Inflammatory macrophage treated with lipopolysaccharide for 4 hours (primary cell): ENCODE results near the gene NIPAL3.

ENCODE experiments used
- DNase-seq: peaks from one replicate; pipeline ENCODE4 v3.0.0-alpha.2; 2020

NIPAL3 gene

DNA sequence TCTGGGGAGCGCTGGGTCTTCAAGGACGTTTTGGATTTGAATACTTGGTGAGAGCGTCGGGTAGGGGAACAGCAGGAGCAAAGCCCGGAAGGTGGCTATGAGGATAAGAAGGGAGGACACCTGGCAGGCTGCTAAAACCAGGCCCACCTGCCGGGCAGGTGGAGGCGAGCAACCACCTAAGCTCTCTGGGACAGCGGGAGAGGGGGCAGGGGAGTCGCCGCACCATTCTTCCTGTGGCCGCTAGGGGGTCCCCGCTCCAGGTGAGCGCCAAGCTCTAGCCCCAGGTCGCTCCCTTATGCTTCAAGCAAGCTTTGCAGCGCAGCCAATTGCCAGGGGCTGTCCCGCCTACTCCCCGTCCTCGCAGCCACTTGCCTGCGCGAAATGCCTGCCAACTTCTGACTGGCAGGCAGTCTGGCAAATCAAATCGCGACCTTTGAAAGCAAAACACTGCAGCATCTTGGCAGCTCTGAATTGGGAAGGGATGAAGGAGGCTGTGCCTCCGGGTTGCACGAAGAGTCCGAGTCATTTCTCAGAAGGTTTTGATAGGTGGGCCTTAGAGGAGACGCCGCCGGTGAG, at the start of gene NIPAL3:
NIPAL3 (plus strand) TSS at position 469 of the 576 bp plus-strand sequence. CDS start 3,746 bp downstream, outside the sequence.
- DNase-seq, result peak; percentile 99

DNA sequence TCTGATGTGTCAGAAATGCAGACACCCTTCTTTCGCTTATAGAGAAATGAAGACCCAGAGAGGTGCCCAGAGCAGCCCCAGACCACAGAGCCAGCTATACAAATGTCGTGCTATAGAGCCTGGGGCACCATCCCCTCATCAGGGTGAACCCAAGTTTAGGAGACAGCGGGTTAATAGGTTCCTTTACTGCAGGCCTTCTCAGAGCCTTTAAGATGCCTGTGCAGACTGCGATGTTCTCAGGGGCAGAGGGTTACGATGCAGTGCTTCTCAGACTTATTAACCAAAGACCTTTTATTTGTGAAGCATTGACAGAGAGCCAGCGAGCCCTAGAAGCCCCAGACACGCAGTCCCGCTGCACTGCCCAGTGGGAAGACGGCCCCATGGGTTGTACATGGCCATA, 48.9 kb upstream of the NIPAL3 start:
- no peak for DNase-seq

DNA sequence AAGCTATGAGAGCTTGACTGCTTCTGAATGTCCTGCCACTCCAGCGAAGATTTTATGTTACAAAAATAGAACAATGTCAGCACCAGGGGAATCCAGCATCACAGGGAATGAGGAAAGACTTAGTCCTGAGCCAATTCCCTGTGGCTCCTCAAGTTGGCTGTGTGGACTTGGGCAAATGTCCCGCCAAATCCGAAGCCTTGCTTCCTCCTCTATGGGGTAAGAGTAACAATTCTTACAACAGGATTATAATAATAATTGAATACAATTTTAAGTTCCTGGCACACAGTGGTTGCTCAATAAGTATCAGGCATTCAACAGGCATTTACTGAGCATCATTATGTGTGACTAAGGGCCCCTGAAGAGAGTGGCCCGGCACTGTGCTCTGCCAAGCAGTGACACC, 46.4 kb upstream of the NIPAL3 start:
- no peak for DNase-seq

DNA sequence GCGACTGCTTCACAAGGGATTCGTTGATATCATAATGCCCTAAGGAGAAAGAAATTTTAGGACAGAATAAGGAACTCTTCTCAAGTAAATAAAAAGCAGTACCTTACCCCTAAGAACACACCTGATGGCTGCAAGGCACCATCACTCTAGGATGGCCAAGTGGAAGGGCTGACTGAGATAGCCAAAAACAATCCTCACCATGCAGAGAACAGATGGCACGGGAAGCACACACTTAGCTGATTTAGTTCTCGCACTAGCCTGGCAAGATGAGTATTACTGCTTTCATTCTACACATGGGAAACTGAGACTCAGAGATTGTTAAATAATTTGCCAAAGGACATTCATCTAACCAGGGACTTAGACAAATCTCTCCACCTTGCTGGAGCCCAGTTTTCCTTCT, 45.8 kb upstream of the NIPAL3 start:
- no peak for DNase-seq

DNA sequence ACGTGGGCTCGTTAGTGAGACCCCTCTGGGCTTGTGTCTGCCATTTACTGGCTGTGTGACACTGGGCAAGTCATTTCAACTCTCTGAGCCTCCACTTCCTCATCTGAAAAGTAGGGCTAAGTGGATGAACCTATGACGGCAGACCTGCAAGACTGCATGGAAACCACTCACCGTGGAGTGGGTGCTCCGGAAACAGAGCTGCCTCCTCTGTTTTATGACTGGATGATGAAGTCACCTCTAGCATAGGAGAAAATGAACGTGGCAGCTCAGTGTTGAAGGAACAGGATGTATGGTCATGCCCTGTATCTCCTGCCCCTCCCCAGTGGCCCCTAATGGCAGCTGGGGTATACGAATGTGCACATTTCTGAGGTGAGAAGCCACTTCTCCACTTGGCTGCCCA, 42.6 kb upstream of the NIPAL3 start:
- DNase-seq, result peak; percentile 10

DNA sequence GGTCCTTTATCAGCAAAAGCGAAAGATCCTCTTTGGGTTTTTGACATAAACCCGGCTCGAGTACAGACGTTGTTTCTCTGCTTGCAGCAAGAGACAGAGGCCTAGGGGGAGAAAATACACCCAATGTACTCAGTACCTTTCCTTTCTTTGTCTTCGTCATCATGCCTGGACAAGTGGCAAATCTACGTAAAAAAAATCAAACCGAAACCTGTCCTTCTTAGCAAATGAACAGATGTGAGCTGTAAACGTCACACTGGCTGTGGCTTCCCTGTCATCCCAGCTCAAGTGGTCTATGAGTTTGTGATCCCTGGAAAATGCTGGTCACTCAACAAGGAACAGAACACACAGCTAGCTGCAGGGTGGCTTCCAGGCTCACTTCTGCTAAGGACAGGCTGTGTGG, 41.9 kb upstream of the NIPAL3 start:
- DNase-seq, result no peak

DNA sequence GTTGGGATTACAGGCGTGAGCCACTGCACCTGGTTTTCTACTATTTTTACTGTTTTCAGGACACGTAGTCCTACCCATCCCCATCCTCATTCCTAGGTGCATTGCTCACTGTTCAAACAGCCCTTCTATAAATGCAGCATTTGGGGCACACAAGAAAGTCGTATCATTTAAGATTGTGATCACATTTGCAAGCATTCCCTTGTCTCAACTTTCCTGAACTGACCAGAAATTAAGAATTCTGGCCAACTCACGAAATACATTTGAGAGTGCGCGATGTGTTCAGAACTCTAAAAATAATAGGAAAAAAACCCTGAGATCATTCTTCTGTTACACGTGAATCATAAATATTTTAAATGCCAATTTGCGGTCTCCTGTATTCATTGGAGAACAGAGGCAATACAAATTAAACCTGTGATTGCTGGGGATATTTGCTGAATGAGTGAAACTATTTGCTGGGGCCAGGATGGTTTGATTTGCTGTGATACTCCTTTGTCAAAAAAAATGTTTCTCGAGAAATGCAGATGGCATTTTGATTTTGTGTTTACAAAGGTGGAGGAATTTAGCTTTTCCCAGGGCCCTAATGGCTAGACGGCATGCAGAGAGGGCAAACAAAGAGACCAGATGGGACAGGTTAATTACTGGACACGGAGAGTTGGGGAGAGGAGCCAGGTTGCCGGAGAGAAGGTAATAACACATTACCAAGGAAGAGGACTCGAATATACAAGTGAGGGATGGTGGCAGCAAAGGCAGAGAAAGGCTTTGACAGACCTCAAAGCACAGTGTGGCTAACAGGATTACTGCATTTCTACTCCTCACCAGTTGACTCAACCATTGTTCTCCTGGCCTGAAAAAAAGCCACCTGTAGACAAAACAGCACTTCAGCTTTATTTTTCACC, 40.5 kb upstream of the NIPAL3 start:
- DNase-seq, result no peak

DNA sequence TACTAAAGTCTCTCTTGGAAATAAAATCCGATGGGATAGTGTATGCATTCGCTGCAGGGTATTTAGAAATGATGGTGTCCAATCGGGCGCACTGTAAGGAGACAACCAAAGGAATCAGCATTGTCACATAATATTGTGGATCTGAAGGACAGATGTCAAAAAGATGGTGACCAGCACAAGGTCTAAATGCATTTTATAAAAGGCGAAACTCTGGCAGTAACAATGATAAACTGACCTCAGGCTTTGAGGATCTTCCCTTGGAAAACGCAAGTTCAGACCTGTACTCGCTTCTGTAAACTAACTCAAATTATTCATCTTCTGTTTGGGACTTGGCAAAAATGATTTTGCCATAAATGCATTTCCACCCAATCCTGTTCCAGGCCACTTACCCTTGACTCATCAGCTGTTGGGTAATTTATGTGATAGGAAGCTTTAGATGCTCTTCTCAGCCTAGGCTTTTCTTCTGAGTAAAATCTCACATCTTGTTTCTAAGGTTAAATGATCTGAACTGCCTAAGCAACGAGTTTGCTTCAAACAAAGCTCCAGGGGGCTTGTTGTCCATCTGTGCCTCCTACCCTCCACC, 35.8 kb upstream of the NIPAL3 start:
- DNase-seq, result peak; percentile 29

DNA sequence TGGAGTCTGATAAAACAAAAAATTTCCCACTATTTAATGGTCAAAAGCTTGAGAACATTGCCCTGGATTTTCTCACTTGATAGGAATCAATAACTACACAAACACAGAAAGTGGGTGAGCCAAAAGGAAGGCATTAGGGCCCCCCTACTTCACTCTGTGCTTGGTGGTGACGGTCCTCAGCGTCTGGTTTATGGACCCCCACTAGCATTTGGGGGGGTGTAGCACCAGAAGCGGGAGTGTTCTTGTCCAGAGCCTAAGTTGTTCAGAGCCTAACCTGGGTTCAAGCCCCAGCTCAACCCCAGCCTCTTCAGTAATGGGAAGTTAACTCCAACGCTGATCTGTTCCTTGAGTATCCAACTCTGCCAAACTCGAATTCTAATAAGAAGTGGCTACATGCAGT, 35.1 kb upstream of the NIPAL3 start:
- DNase-seq, result no peak

DNA sequence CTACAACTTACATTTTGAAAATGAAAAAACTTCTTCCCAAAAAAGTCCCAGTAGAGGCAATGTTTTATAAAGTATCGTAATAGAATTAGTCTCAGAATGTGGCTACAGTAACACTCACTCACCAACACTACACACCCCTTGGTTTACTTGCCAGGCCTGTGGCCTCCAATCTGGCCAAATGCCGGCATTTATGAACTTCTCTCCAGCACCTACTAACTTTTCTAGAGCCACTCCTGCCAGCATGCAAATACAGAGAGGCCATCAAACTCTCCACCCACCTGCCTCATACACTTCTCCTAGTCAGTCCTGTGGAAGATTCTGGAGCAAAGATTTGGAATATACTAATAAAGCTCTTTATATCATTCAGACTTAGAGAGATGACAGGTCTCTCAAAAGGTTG, 34.3 kb upstream of the NIPAL3 start:
- no peak for DNase-seq

DNA sequence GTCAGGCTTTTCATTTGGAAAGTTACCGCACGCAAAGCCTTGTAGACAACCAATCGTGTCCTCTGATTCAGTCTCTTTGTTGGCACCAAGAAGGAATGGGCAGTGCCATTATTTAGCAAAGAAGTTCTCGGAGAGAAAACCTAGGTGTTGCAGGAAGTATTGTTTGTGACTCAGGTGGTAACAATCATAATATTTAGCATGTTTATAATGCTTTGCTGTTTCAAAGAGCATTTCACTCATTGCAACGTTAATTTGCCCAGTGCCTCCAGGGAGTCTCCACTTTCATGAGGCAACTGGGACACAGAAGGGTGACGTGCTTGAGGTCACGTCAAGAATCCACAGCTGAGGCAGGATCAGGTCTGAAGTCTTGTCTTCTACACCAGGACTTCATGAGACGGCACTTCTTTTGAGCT, 33.4 kb upstream of the NIPAL3 start:
- no peak for DNase-seq

DNA sequence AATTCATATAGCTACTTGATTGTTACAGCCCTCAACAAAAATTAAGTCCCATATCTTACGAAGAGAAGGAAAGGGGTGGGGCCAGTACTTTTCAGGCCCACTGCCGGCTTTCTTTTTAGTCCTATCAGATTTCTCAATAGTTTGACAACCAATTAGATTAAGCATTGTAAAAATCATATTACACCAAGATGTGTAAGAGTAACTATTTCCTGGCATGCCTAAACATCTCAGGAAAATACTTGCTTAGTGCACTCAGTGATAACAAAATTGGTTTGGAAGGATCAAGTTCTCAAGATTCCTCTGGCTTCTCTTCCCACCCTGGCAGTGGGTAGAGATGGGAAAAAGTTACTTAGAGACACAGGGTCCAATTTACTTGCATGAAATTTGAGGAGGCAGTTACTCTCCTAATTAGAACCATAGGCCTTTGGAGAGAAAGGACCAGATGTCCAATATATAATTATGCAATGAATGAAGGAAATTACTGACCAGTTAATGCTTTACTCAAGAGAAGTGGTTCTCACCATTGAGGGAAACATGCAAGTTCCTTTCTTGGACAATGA, 32.1 kb upstream of the NIPAL3 start:
- DNase-seq, result peak; percentile 17

DNA sequence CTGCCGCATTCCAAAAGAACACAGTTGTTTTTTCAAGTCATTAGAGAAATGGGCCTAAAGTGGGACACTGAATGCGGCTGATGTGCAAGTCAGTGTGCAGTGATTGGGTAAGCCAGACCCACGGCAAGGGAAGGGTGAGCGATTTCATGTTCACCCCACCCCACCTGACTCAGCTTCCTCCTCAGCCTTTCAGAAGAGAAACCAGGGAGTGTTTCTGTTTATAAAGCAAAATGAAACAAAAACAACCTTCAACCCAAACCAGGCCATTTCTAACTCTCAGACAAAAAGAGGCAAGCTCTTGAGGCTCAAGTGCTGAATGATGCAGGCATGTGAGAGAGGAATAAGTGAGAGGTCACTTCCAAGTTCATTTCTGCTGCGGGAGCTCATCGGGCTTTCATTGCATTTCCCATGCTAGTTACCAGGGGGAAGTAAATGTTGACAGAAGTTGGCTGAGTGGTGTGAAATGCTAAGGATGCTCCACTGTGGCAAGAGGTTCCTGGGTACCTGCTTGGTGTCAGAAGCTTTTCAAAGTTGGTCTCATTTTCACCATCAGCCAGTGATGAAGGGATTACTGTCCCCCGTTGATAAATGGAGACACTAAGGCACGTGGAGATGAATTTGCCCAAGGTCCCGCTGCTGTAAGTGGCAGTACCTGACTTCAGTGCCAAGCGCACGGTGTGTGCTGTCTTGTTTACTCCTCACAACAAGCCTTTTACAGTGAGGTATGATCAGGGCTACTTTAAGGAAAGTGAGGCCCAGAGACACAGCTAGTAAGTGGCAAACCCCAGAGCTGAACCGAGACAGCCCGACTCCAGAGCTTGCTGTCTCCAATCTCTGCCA, 31.1 kb upstream of the NIPAL3 start:
- DNase-seq, result peak; percentile 93

DNA sequence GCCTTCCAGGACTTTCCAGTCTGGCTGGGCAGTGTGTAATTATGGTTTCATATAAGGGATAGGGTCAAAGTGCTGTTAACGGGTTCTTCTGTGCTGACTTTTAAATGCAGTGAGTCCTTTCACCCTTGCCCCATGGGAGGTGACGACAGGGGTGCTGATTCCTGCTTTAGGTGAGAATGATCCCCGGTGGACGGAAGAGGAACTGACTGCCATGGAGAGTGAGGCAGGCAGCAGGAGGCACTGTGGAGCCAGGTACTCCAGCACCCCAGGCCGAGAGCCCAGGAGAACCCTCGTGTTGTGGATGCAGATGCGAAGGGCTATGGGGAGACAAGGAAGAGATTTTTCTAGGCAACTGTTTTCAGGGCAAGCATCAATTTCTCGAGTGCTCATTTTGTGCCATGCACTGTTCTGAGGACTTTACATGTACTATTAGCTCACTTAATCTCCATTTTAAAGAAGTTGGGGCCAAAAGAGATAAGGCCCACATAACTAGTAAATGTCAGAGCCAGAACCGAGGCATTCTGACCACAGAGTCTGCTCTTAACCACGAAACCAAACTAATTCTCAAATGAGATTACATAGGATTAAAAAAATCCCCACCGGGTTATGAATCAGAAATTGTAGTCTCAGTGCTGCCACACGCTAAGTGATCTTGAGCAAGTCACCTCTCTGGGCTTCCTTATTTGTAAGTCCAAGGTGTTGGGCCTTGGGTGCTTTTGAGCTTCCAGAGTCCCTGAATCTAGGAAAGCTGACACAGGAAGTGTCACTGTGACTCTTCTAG, 30.3 kb upstream of the NIPAL3 start:
- DNase-seq, result peak; percentile 39

DNA sequence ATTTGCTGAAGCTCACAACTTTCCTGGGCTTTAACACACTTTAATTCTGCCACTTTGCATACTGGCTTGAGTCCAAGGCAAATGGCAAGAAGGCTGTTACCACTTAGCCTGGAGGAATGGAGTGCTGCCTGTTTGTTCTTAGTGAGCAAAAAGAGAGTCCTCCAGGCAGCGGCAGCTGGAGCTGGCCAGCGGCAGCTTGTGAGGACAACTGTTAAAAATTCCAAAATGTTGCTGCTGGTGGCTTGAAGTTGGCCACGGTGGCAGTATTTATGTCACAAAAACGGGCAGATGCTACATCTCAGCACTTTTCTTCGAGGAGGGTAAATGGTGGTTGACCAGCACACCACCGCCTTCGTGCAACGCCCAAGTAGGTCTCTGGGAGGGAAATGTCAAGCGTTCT, 29.4 kb upstream of the NIPAL3 start:
- no peak for DNase-seq

DNA sequence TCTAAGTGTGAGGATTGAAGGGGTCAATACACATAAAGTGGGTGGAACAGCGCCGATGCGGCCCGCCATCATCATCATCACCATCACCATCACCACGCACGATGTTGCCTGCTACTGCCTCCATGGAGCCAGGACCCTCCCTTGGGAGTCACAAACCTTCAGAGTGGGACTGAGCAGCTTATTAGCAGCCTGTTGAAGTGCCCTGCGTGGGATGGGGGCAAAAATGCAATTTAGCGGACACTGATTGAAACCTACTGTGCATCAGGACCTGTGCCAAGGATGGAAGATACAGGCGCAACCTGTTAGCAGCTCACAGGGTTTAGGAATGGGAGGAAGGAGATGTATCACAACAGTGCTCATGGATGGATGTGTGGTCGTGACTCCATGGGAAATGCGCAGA, 28.7 kb upstream of the NIPAL3 start:
- DNase-seq, result no peak

DNA sequence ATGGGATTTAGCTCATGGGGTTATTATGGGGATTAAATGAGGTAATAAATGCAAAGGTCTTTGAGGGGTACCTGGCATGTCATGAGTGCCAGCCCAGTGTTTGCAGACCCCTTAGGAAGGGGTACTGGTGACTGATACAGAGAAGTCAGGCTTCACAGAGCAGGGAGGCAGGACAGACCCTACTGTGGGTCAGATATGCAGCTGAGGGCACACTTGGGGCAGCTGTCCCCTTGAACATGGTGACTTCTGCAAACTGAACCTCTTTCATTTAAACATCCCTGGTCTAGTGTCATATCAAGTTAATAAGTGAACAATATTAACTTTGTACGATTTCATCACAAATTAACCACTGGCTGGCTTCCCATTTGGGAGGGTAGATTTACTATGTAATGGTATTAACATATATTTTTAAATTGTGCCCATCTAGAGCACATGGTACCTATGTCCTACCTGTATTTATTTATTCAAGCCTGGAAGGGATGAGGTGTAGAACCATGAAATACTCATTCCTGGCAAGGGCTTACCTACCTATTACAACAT, 27.9 kb upstream of the NIPAL3 start:
- no peak for DNase-seq

DNA sequence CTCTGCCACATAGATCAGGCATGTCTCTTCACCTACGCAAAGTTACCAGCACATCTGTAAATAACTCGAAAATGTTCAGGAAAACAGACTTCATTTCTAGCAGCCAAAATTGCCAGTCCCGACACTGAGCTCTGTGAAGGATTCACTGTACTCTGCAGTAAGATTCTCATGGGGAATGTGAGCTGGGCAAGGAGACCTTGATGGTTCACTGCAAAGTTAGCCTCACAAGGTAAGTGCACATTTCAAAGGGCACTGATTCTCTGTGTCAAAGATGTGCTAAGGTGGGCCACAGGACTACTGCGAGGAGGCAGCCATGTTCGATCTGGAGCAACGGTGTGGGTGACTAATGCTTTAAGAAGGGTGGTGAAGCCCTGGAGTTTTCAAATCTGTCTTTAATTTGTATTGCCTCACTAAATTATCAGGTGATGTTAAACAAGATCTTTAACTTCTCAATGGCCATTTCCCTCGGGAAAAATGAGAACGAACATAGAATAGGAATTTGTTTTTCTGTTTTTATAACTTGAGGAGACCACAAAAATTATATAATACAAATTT, 27.2 kb upstream of the NIPAL3 start:
- no peak for DNase-seq

DNA sequence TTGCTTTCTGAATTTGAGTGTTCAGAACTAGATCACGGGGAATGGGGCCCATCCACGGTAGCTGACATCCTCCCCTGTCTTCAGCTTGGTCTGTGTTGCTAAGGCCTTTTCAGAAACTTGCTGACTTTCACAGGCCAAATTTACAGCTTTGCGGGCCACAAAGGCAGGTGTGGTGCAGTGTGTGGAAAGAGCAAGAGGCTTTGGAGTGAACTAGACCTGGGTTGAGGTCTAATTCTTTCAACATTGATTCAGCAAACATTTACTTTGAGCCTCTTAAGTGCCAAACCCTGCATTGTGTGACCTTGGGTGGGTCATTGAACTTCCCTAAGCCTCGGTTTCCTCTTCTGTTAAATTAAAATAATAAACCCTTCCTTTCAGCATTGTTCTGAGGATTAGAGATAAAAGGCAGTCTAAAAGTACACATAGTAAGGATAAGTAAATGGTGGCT, 26.3 kb upstream of the NIPAL3 start:
- DNase-seq, result no peak

DNA sequence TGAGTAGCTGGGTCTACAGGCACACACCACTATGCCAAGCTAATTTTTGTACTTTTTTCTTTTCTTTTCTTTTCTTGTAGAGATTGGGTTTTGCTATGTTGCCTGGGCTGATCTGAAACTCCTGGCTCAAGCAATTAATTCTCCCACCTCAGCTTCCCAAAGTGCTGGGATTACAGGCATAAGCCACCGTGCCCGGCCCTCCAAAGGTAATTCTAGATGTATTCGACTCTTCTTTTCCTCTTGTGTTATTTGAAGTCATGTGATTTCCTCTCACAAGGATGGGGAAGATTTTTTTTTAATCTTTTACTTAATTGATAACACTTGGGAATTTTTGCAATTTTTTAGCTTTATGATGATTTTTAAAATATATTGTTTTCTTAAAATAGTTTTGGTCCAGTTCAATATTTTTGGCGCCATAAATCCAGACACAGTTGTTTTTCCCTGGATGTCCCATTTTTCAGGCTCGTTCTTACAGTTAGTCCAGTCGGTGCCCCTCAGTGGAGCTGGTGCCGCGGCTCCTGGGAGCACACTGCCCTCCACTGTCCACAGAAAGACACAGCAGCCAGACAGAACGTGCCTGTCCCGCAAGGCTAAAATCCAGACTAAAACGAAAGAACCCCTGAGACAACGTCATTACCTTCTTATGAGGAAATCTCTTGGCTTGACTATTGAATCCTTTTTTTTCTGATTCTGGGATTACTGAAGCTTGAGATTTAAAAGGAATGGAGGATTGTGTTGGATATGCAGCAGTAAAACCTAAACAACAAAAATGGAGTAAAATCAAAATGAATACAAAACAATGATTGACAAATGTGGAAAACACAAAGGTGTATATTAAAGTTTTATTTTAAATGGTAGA, 24.4 kb upstream of the NIPAL3 start:
- DNase-seq, result peak; percentile 88
